NCI-H526 treated with DMSO at 0.1 percent for 48 hours (cell line): ENCODE data around the gene CTSO.
"Not testable (repeated sequence)": the region's sequence is repeated elsewhere in the genome, so short reads cannot be mapped to it uniquely, and the experiment has no call there.

Experiments
- DNase-seq: peaks from one replicate; lab custom pipeline; 2025; lab: John Stamatoyannopoulos, UW

CTSO gene

GRCh38 chr4:155906554-155907247 lies 47.0 kb downstream of the CTSO start:
- peak; percentile 28 for DNase-seq

GRCh38 chr4:155904331-155904730 lies 49.3 kb downstream of the CTSO start:
- DNase-seq, result no peak

- DNase-seq, result no peak
Observed at GRCh38 chr4:155903453-155903852, 50.2 kb downstream of the CTSO start, which contains the start of gene TDO2. TSS of gene TDO2 (plus strand) at chr4:155903696. CDS start at chr4:155903759, 63 bp downstream.

- no peak for DNase-seq
Observed at GRCh38 chr4:155901013-155901412, 52.7 kb downstream of the CTSO start.

GRCh38 chr4:155900381-155900780 lies 53.3 kb downstream of the CTSO start:
- no peak for DNase-seq

- DNase-seq, result no peak
Observed at GRCh38 chr4:155899891-155900290, 53.8 kb downstream of the CTSO start.

GRCh38 chr4:155898371-155898770 lies 55.3 kb downstream of the CTSO start:
- not testable (repeated sequence) for DNase-seq

GRCh38 chr4:155891058-155891457 lies 62.6 kb downstream of the CTSO start:
- DNase-seq, result no peak

GRCh38 chr4:155889946-155890345 lies 63.7 kb downstream of the CTSO start:
- no peak for DNase-seq

GRCh38 chr4:155889031-155889793 lies 64.5 kb downstream of the CTSO start:
- no peak for DNase-seq

- DNase-seq, result no peak
Observed at GRCh38 chr4:155887847-155888570, 65.7 kb downstream of the CTSO start.

- DNase-seq, result no peak
Observed at GRCh38 chr4:155887045-155887444, 66.6 kb downstream of the CTSO start.

GRCh38 chr4:155885666-155886065 lies 68.0 kb downstream of the CTSO start:
- DNase-seq, result no peak

- no peak for DNase-seq
Observed at GRCh38 chr4:155883895-155884294, 69.8 kb downstream of the CTSO start.

- DNase-seq, result no peak
Observed at GRCh38 chr4:155881555-155881954, 72.1 kb downstream of the CTSO start.

GRCh38 chr4:155879767-155880166 lies 73.9 kb downstream of the CTSO start:
- no peak for DNase-seq

GRCh38 chr4:155878611-155879010 lies 75.1 kb downstream of the CTSO start:
- DNase-seq, result no peak

GRCh38 chr4:155877971-155878370 lies 75.7 kb downstream of the CTSO start:
- no peak for DNase-seq

GRCh38 chr4:155875878-155876277 lies 77.8 kb downstream of the CTSO start:
- DNase-seq, result no peak
